WTC11 (cell line): ENCODE results near the gene SLC38A11. TPM values are rescaled to one million over a fixed set of nuclear protein-coding genes. Genes with fewer than 3 reads are reported as not detected.
"Not testable (repeated sequence)": the region's sequence is repeated elsewhere in the genome, so short reads cannot be mapped to it uniquely, and the experiment has no call there.

Experiments used
- ATAC-seq: fragments of 200-7000 bp; cut with Tn5 transposase; 2 replicates; pipeline ENCODE4 v1.10.0; 2021; ENCODE audit warnings: mild to moderate bottlenecking, moderate library complexity
- CTCF ChIA-PET: fragments of 300-600 bp; sonication (Branson Sonifier 250); formaldehyde crosslinking; loops from one replicate; lab custom pipeline; 2021; ENCODE audit warnings: antibody characterized with exemption; lab: Charles Lee
- POLR2A ChIA-PET: fragments of 350-600 bp; sonication (Branson Sonifier 250); formaldehyde crosslinking; loops from one replicate; lab custom pipeline; 2021; ENCODE audit warnings: antibody characterized with exemption; lab: Charles Lee
- DNase-seq: peaks from one replicate; pipeline ENCODE4 v3.0.0; 2021; ENCODE audit warnings: low spot score
- H3K27ac Mint-ChIP-seq: 2 replicates; pipeline ENCODE4 v1.8.0; 2021; ENCODE audit warnings: mixed read lengths
- H3K27me3 Mint-ChIP-seq: 2 replicates; pipeline ENCODE4 v1.8.0; 2021; ENCODE audit warnings: low read depth, mild to moderate bottlenecking, moderate library complexity, mixed read lengths
- H3K36me3 Mint-ChIP-seq: 2 replicates; pipeline ENCODE4 v1.8.0; 2021; ENCODE audit warnings: mixed read lengths
- H3K4me1 Mint-ChIP-seq: 2 replicates; pipeline ENCODE4 v1.8.0; 2022; ENCODE audit warnings: mixed read lengths
- H3K4me3 Mint-ChIP-seq: 2 replicates; pipeline ENCODE4 v1.8.0; 2021; ENCODE audit warnings: mild to moderate bottlenecking, moderate library complexity, mixed read lengths
- H3K9me3 Mint-ChIP-seq: 2 replicates; pipeline ENCODE4 v1.8.0; 2021; ENCODE audit warnings: mixed read lengths
- AR ChIP-seq: fragments of 250-450 bp; sonication (Bioruptor Pico); IDR thresholded peaks from 2 replicates; pipeline ENCODE4 v1.9.0; 2021; ENCODE audit warnings: mild to moderate bottlenecking
- CBFB ChIP-seq: sonication (generic); formaldehyde crosslinking; IDR thresholded peaks from 2 replicates; pipeline ENCODE4 v1.8.1; 2022; ENCODE audit warnings: mild to moderate bottlenecking, low read depth, missing genetic modification reagents
- FOXK1 ChIP-seq: sonication (generic); formaldehyde crosslinking; IDR thresholded peaks from 2 replicates; pipeline ENCODE4 v1.8.0; 2022; ENCODE audit warnings: mild to moderate bottlenecking, moderate library complexity, missing genetic modification reagents
- IRF1 ChIP-seq: sonication (generic); formaldehyde crosslinking; IDR thresholded peaks from 2 replicates; pipeline ENCODE4 v1.8.0; 2023; ENCODE audit warnings: missing genetic modification reagents
- MAX ChIP-seq: sonication (generic); formaldehyde crosslinking; IDR thresholded peaks from 2 replicates; pipeline ENCODE4 v1.8.0; 2022; ENCODE audit warnings: mild to moderate bottlenecking, missing genetic modification reagents
- SMAD3 ChIP-seq: sonication (generic); formaldehyde crosslinking; IDR thresholded peaks from 2 replicates; pipeline ENCODE4 v1.8.0; 2022; ENCODE audit warnings: missing genetic modification reagents, mild to moderate bottlenecking, borderline replicate concordance
- SOX15 ChIP-seq: fragments of 250-450 bp; sonication (Bioruptor Pico); IDR thresholded peaks from 2 replicates; pipeline ENCODE4 v1.9.0; 2021; ENCODE audit warnings: mild to moderate bottlenecking
- TEAD1 ChIP-seq: sonication (generic); formaldehyde crosslinking; IDR thresholded peaks from 2 replicates; pipeline ENCODE4 v1.8.0; 2022; ENCODE audit warnings: mild to moderate bottlenecking, missing genetic modification reagents
- ZBTB43 ChIP-seq: sonication (generic); formaldehyde crosslinking; IDR thresholded peaks from 2 replicates; pipeline ENCODE4 v1.8.1; 2023; ENCODE audit warnings: mild to moderate bottlenecking, missing genetic modification reagents
- ZNF425 ChIP-seq: fragments of 250-450 bp; sonication (Bioruptor Pico); conservative IDR thresholded peaks from 2 replicates; pipeline ENCODE4 v1.9.0; 2021; ENCODE audit warnings: mild to moderate bottlenecking
- total RNA-seq: library from RNA; stranded (reverse); gene quantifications from 3 replicates; pipeline ENCODE4 v1.2.3, GENCODE V29; 2021
- TF ChIP-seq, protein P1 (sequence below): sonication (generic); formaldehyde crosslinking; IDR thresholded peaks from 2 replicates; pipeline ENCODE4 v1.8.0; 2022; ENCODE audit warnings: mild to moderate bottlenecking, missing genetic modification reagents
- TF ChIP-seq, protein P2 (sequence below): sonication (generic); formaldehyde crosslinking; IDR thresholded peaks from 2 replicates; pipeline ENCODE4 v1.8.0; 2022; ENCODE audit warnings: mild to moderate bottlenecking, missing genetic modification reagents
- TF ChIP-seq, protein P3 (sequence below): fragments of 250-450 bp; sonication (Bioruptor Pico); IDR thresholded peaks from 2 replicates; pipeline ENCODE4 v1.9.0; 2021; ENCODE audit warnings: mild to moderate bottlenecking, borderline replicate concordance

SLC38A11 gene
- total RNA-seq, 1 experiment from 2014 or later: not detected

- H3K9me3 Mint-ChIP-seq, DNase-seq, H3K36me3 Mint-ChIP-seq, H3K4me3 Mint-ChIP-seq, ATAC-seq, H3K27ac Mint-ChIP-seq, H3K27me3 Mint-ChIP-seq, CTCF ChIA-PET, POLR2A ChIA-PET, H3K4me1 Mint-ChIP-seq: not testable (repeated sequence)
Measured at GRCh38 chr2:164980688-164981087, 25.4 kb upstream of the SLC38A11 start.

- no peaks in the 10 kb centered on the region for H3K27me3 Mint-ChIP-seq
- no peak overlapping the region for H3K4me3 Mint-ChIP-seq
- CTCF ChIA-PET: interaction anchor here (0.8 kb wide), 1 partner anchor 261 kb away, joined by 3 read pairs; the partner anchor contains the start of gene SCN2A
- H3K9me3 Mint-ChIP-seq: peaks cover 8% of the 10 kb centered on the region
- TF ChIP-seq IRF1 (CRISPR knock-in tag) (no peak), CBFB (CRISPR knock-in tag) (no peak), ZNF425 (no peak), FOXK1 (no peak), SMAD3 (CRISPR knock-in tag) (no peak), AR (CRISPR knock-in tag) (no peak), SOX15 (CRISPR knock-in tag) (no peak), TEAD1 (no peak), ZBTB43 (CRISPR knock-in tag) (no peak), MAX (no peak)
- TF ChIP-seq, protein P1, sequence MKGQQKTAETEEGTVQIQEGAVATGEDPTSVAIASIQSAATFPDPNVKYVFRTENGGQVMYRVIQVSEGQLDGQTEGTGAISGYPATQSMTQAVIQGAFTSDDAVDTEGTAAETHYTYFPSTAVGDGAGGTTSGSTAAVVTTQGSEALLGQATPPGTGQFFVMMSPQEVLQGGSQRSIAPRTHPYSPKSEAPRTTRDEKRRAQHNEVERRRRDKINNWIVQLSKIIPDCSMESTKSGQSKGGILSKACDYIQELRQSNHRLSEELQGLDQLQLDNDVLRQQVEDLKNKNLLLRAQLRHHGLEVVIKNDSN (CRISPR knock-in tag): no peak
- TF ChIP-seq, protein P2, sequence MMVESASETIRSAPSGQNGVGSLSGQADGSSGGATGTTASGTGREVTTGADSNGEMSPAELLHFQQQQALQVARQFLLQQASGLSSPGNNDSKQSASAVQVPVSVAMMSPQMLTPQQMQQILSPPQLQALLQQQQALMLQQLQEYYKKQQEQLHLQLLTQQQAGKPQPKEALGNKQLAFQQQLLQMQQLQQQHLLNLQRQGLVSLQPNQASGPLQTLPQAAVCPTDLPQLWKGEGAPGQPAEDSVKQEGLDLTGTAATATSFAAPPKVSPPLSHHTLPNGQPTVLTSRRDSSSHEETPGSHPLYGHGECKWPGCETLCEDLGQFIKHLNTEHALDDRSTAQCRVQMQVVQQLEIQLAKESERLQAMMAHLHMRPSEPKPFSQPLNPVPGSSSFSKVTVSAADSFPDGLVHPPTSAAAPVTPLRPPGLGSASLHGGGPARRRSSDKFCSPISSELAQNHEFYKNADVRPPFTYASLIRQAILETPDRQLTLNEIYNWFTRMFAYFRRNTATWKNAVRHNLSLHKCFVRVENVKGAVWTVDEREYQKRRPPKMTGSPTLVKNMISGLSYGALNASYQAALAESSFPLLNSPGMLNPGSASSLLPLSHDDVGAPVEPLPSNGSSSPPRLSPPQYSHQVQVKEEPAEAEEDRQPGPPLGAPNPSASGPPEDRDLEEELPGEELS (CRISPR knock-in tag): no peak
- TF ChIP-seq, protein P3, sequence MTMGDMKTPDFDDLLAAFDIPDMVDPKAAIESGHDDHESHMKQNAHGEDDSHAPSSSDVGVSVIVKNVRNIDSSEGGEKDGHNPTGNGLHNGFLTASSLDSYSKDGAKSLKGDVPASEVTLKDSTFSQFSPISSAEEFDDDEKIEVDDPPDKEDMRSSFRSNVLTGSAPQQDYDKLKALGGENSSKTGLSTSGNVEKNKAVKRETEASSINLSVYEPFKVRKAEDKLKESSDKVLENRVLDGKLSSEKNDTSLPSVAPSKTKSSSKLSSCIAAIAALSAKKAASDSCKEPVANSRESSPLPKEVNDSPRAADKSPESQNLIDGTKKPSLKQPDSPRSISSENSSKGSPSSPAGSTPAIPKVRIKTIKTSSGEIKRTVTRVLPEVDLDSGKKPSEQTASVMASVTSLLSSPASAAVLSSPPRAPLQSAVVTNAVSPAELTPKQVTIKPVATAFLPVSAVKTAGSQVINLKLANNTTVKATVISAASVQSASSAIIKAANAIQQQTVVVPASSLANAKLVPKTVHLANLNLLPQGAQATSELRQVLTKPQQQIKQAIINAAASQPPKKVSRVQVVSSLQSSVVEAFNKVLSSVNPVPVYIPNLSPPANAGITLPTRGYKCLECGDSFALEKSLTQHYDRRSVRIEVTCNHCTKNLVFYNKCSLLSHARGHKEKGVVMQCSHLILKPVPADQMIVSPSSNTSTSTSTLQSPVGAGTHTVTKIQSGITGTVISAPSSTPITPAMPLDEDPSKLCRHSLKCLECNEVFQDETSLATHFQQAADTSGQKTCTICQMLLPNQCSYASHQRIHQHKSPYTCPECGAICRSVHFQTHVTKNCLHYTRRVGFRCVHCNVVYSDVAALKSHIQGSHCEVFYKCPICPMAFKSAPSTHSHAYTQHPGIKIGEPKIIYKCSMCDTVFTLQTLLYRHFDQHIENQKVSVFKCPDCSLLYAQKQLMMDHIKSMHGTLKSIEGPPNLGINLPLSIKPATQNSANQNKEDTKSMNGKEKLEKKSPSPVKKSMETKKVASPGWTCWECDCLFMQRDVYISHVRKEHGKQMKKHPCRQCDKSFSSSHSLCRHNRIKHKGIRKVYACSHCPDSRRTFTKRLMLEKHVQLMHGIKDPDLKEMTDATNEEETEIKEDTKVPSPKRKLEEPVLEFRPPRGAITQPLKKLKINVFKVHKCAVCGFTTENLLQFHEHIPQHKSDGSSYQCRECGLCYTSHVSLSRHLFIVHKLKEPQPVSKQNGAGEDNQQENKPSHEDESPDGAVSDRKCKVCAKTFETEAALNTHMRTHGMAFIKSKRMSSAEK: no peak
- H3K36me3 Mint-ChIP-seq: no peaks in the 10 kb centered on the region
- POLR2A ChIA-PET: interaction anchor here (0.6 kb wide), 1 partner anchor 580 kb away, joined by 3 read pairs; no protein-coding TSS in a partner anchor
- ATAC-seq (no peak), DNase-seq (no peak)
- no peak overlapping the region for H3K27ac Mint-ChIP-seq
- no peaks in the 10 kb centered on the region for H3K4me1 Mint-ChIP-seq
Measured at GRCh38 chr2:164979113-164979512, 23.8 kb upstream of the SLC38A11 start.

DNA sequence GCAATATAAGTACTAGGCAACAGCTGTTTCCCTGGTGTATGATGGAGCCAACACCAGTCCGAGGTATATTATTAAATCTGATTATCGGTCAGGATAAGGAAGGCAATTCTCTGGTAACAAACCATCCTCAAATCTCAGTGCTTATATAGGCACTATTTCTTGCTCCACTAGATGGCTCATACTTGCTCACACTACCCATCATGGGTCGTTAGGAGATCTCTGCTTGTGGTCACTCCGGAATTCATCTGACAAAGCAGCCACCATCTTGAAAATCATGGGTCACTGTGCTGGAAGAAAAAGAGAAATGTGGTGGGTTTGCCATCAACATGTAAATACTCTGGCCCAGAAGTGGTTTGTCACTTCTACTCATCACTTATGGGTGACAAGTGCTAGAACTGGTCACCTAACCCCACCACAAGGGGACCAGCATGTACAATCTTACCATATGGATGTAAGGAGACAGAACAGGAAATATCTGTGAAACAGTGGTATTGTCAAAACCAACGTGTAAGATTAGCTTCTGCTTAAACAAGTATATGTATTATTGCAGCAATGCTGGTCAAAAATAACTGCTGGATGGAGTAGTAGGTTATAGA is 21.6 kb upstream of the SLC38A11 start:
- not testable (repeated sequence) for H3K27ac Mint-ChIP-seq

More for the DNA sequence above, 21.6 kb upstream of the SLC38A11 start:
- H3K9me3 Mint-ChIP-seq, ATAC-seq, POLR2A ChIA-PET, H3K4me1 Mint-ChIP-seq, DNase-seq, H3K27me3 Mint-ChIP-seq, H3K4me3 Mint-ChIP-seq, CTCF ChIA-PET, H3K36me3 Mint-ChIP-seq: not testable (repeated sequence)
